Epithelial cell of proximal tubule (primary cell): Measurements from ENCODE around the gene MPDZ. TPM values are rescaled to one million over a fixed set of nuclear protein-coding genes. Genes with fewer than 3 reads are reported as not detected.
A peak's percentile ranks its signal among the peaks of the same experiment; 100 is the strongest.

ENCODE experiments used
- DNase-seq: peaks from one replicate; pipeline ENCODE4 v3.0.0-alpha.2; 2011; ENCODE audit warnings: low read depth
- H3K4me3 ChIP-seq: 2 replicates; pipeline ENCODE4 v1.5.1; 2011; ENCODE audit warnings: low read depth, mild to moderate bottlenecking, low read length
- CTCF ChIP-seq: conservative IDR thresholded peaks from 2 replicates; pipeline ENCODE4 v1.5.1; 2012; ENCODE audit warnings: low read depth, mild to moderate bottlenecking, low read length
- total RNA-seq: library from RNA; depleted of rRNA; stranded (reverse); fragments of >200 nt; gene quantifications from 2 replicates; pipeline ENCODE4 v1.2.3, GENCODE V29; 2015

Gene MPDZ
- total RNA-seq, 1 donor from 2014 or later, result 18.4 TPM

GRCh38 chr9:13143281-13143680, 136.2 kb downstream of the MPDZ start:
- H3K4me3 ChIP-seq, result no peak overlapping the region
- no peak for TF ChIP-seq CTCF
- no peak for DNase-seq

DNA sequence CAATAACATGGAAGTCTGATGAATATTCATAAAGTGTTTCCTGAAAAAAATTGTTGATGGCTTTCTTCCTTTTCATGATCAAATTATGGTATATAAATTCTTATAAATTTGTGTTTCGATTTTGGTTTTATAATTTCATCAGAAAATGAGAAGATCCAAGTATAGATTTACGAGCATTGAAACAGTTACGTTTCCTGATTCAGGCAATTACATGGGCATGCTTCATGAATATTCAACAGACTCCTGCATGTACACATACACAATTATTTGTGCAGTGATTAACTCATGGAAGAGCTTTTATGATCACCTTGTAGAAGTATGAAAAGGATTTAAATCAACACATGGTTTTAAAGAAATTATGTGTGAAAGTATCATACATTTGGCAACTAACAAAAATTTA, 136.7 kb downstream of the MPDZ start:
- TF ChIP-seq CTCF, result no peak
- H3K4me3 ChIP-seq, result no peak overlapping the region
- DNase-seq, result no peak

- TF ChIP-seq CTCF, result no peak
- no peak for DNase-seq
- no peak overlapping the region for H3K4me3 ChIP-seq
Observed at GRCh38 chr9:13141629-13142028, 137.9 kb downstream of the MPDZ start.

DNA sequence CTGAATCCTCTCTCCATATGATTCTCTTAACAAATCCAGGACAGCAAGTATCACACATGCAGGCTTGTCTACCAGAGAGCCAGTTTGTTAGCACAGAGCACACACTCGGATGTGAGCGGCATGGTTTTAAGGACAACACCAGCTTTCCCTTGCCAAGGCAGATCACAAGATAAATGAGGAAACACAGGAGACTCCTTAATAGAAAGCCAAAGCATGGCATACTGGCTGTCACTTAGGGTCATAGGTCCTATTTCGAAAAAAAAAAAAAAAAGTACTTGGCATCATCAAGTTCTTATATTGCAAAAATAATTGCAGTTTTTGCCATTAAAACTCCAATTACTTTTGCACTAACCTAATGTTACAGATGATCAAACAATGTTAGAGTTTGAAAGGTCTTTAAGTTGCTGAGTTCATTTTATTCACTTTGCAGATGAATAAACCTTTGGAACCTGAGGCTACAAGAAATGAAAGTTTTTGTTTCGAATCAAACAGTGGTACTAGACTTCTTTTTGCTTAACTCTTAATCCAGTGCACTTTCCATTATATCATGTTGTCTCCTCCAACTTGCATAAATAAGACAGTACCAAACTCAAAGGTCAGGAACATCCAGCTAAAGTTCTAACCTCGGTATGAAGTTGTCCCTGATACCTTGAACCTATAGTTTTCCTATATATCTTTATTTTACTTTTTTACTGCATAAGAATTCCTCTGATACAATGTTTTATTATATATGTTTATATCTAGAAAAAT, 138.5 kb downstream of the MPDZ start:
- no peak for DNase-seq
- TF ChIP-seq CTCF, result no peak
- no peak overlapping the region for H3K4me3 ChIP-seq

GRCh38 chr9:13139641-13140171, 139.8 kb downstream of the MPDZ start:
- TF ChIP-seq CTCF, result no peak
- DNase-seq, result peak; percentile 56
- H3K4me3 ChIP-seq, result no peak overlapping the region

DNA sequence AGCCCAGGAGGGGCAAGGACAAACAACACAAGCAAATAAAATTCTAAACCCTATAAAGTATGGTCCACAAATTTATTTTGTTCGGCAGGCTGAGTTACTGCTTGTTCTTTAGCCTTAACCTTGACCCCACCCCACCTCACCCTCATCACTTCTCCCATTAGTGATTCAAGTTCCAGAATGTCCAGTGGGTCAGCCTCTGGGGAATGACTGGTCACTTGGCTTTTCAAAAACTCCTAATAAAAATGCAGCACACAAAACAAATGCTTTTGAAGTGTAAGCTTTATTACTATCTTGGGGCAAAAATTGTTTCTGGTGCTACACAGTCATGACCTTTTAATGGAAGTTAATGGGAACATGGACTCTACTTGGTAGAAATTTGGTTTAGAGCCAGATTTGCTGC, 142.1 kb downstream of the MPDZ start:
- TF ChIP-seq CTCF, result no peak
- no peak for DNase-seq
- H3K4me3 ChIP-seq, result no peak overlapping the region

GRCh38 chr9:13131991-13132390, 147.5 kb downstream of the MPDZ start:
- H3K4me3 ChIP-seq, result no peak overlapping the region
- no peak for TF ChIP-seq CTCF
- DNase-seq, result no peak
